ENCODE data around the gene BLOC1S5. TPM values are rescaled to one million over a fixed set of nuclear protein-coding genes. Genes with fewer than 3 reads are reported as not detected.

BLOC1S5 gene
- total and polyA plus RNA-seq, 2 of the 13 experiments (the other 11 are each of a cell fraction or from before 2014, with no cell fraction given), result 10.5 to 41.5 TPM

GRCh38 chr6:8108759-8109539 is 44.8 kb upstream of the BLOC1S5 start (continued):
- TF ChIP-seq NPAS2 (CRISPR knock-in tag; IDR thresholded peaks at IDR 0.05; ENCODE audit: borderline replicate concordance) (0 out of 2 replicates have a peak, but pooled peaks have one; percentile 39), ZNF589 (CRISPR knock-in tag; conservative IDR thresholded peaks at IDR 0.05) (no peak), KDM1A (CRISPR knock-in tag; IDR thresholded peaks at IDR 0.05) (peak; percentile 83; the same call in 1 of the 2 replicates), ZNF746 (CRISPR knock-in tag; IDR thresholded peaks at IDR 0.05) (no peak), SMARCC2 (IDR thresholded peaks at IDR 0.05) (no peak), ZNF292 (CRISPR knock-in tag; IDR thresholded peaks at IDR 0.05; ENCODE audit: borderline replicate concordance, low read depth) (0 out of 2 replicates have a peak, but pooled peaks have one; percentile 37), ZNF652 (CRISPR knock-in tag; IDR thresholded peaks at IDR 0.05; ENCODE audit: borderline replicate concordance, low read depth) (peak; percentile 81)

GRCh38 chr6:8108031-8108660 is 44.0 kb upstream of the BLOC1S5 start:
- WGBS (ENCODE audit: low lambda C conversion rate), result 21% methylated on average over 4 of the region's 4 CpGs
- CTCF ChIA-PET (ENCODE audit: low intra/inter-chr PET ratio, low total read pairs), result no interaction called here
- peak overlapping the region; percentile 23; the same call in 1 of the 2 replicates for H3K9ac ChIP-seq (ENCODE audit: insufficient read depth, low read depth, low read length)
- no peak for TF ChIP-seq ZNF562 (CRISPR knock-in tag; IDR thresholded peaks at IDR 0.05; ENCODE audit: borderline replicate concordance)
- no peak for TF ChIP-seq POLR2AphosphoS5 (IDR thresholded peaks at IDR 0.05; ENCODE audit: low read depth, low read length)
- peak; percentile 56; the same call in 1 of the 2 replicates for TF ChIP-seq FOXP1 (IDR thresholded peaks at IDR 0.05)
- peak; percentile 87 for TF ChIP-seq FOXP1 (CRISPR knock-in tag; IDR thresholded peaks at IDR 0.05)
- TF ChIP-seq SIX4 (CRISPR knock-in tag; IDR thresholded peaks at IDR 0.05), result peak; percentile 87
- no peak for TF ChIP-seq SAFB2 (CRISPR knock-in tag; IDR thresholded peaks at IDR 0.05; ENCODE audit: borderline replicate concordance, low read depth)
- TF ChIP-seq MED1 (CRISPR knock-in tag; IDR thresholded peaks at IDR 0.05), result peak; percentile 80
- TF ChIP-seq ZNF230 (CRISPR knock-in tag; IDR thresholded peaks at IDR 0.05), result no peak
- no peak for TF ChIP-seq GFI1 (CRISPR knock-in tag; IDR thresholded peaks at IDR 0.05; ENCODE audit: borderline replicate concordance)
- 0 out of 2 replicates have a peak, but pooled peaks have one; percentile 79 for TF ChIP-seq ZNF761 (CRISPR knock-in tag; conservative IDR thresholded peaks at IDR 0.05)
- TF ChIP-seq PHF8 (CRISPR knock-in tag; IDR thresholded peaks at IDR 0.05), result no peak
- no peak for TF ChIP-seq ZNF557 (CRISPR knock-in tag; IDR thresholded peaks at IDR 0.05)
- peak; percentile 67 for TF ChIP-seq ZMYM3 (CRISPR knock-in tag; IDR thresholded peaks at IDR 0.05)
- no peak for TF ChIP-seq CBFB (CRISPR knock-in tag; IDR thresholded peaks at IDR 0.05)
- TF ChIP-seq CEBPB (IDR thresholded peaks at IDR 0.05; ENCODE audit: borderline replicate concordance, low read depth, low read length), result 0 out of 2 replicates have a peak, but pooled peaks have one; percentile 26
- TF ChIP-seq ATF3 (CRISPR knock-in tag; IDR thresholded peaks at IDR 0.05), result peak; percentile 89
- 0 out of 2 replicates have a peak, but pooled peaks have one; percentile 45 for TF ChIP-seq ZNF331 (CRISPR knock-in tag; IDR thresholded peaks at IDR 0.05)
- TF ChIP-seq POLR2A (IDR thresholded peaks at IDR 0.05; ENCODE audit: insufficient read depth in 1 of 2, low read depth in 2 of 2, low read length in 2 of 2), result 0 out of 4 replicates have a peak, but pooled peaks of 1 of the 2 experiments have one; percentile 41
- no peak for TF ChIP-seq TCF12 (IDR thresholded peaks at IDR 0.05)
- TF ChIP-seq TCF12 (CRISPR knock-in tag; IDR thresholded peaks at IDR 0.05), result no peak

More at GRCh38 chr6:8108031-8108660, 44.0 kb upstream of the BLOC1S5 start:
- Histone ChIP-seq H3K36me3 (replicated peaks in 1 of 2; ENCODE audit: control insufficient read depth in 1 of 2, insufficient read depth in 2 of 2, low read length in 2 of 2) (no peaks in the 10 kb centered on the region), H3K4me2 (ENCODE audit: low read depth, low read length) (peak overlapping the region; percentile 56), H4K20me1 (ENCODE audit: insufficient read depth, low read length) (no peaks in the 10 kb centered on the region), H2AFZ (ENCODE audit: low read length) (peak overlapping the region; percentile 46), H3K4me3 (replicated peaks in 1 of 3; ENCODE audit: insufficient read depth in 1 of 3, low read depth in 2 of 3, low read length in 3 of 3) (peak overlapping the region in 1 of 3 experiments; percentile 39; a peak in 2 of 6 replicates), H3K27me3 (ENCODE audit: control insufficient read depth in 1 of 2, insufficient read depth in 2 of 2, low read length in 2 of 2) (0 out of 5 replicates have a peak, but pooled peaks cover 0 to 3% of the 10 kb centered on the region in 2 experiments), H3K4me1 (ENCODE audit: insufficient read depth, low read length) (peaks cover 48% of the 10 kb centered on the region), H3K9me3 (ENCODE audit: low read length) (no peaks in the 10 kb centered on the region), H3K79me2 (ENCODE audit: insufficient read depth, low read length) (no peaks in the 10 kb centered on the region), H3K27ac (ENCODE audit: extremely low read length, insufficient read depth, low read length) (peak overlapping the region; percentile 49)
- FAIRE-seq (peak; percentile 8), ATAC-seq (peak; percentile 91), DNase-seq (ENCODE audit: low spot score) (peak; percentile 93)
- POLR2A ChIA-PET, result interaction anchor here (1.3 kb wide), 1 partner anchor 44 kb away, joined by 4 read pairs; the partner anchor contains the start of gene BLOC1S5
- intact Hi-C loops (cut with micrococcal nuclease; ENCODE audit: unreplicated experiment) (loop anchor here (10.0 kb wide), 1 partner anchor 327 kb away; the partner anchor contains the start of gene SLC35B3), in situ Hi-C loops (cut with HindIII; ENCODE audit: extremely low pct_ligation_motif_present, low pct_unique_long_range_greater_than_20kb) (no loop called here)
- BruUV-seq (replicated peaks), result no TSS peak
